Testis (tissue), 3 donors: ENCODE results near the gene IFNAR2. TPM values are rescaled to one million over a fixed set of nuclear protein-coding genes. Genes with fewer than 3 reads are reported as not detected.

Experiments used
- DNase-seq: peaks from one replicate; pipeline ENCODE4 v3.0.0-alpha.2; 2019
- H3K27ac ChIP-seq, 2 donors: fragments of 200-600 bp; sonication (generic); one replicate each; pipeline ENCODE4 v1.5.1; 2019
- H3K27me3 ChIP-seq: fragments of 200-600 bp; sonication (generic); one replicate; pipeline ENCODE4 v1.5.1; 2019
- H3K36me3 ChIP-seq: fragments of 200-600 bp; sonication (generic); one replicate; pipeline ENCODE4 v1.5.1; 2017; ENCODE audit warnings: low read depth; ENCODE audit errors: missing control alignments
- H3K4me1 ChIP-seq: fragments of 200-600 bp; sonication (generic); one replicate; pipeline ENCODE4 v1.5.1; 2019
- H3K4me3 ChIP-seq, 2 donors: fragments of 200-600 bp; sonication (generic); one replicate each; pipeline ENCODE4 v1.5.1; 2017 to 2019
- H3K9me3 ChIP-seq: fragments of 200-600 bp; sonication (generic); one replicate; pipeline ENCODE4 v1.5.1; 2017
- POLR2A ChIP-seq: fragments of 450-650 bp; IDR thresholded peaks from one replicate; pipeline ENCODE4 v1.6.1; 2017; ENCODE audit warnings: antibody characterized with exemption, mild to moderate bottlenecking, moderate library complexity
- WGBS, 2 donors: methylation state at CpG; one replicate each; pipeline ENCODE4 v1.1.5; 2018; 5-methylcytosine and 5-hydroxymethylcytosine counted together
- intact Hi-C: fragments of 100-400 bp; cut with DNase I; formaldehyde crosslinking; loops from one replicate; pipeline ENCODE4 v1.15.1; 2023; ENCODE audit warnings: low total_unique reads
- polyA plus RNA-seq: library from polyadenylated mRNA; stranded (reverse); fragments of 350-450 nt; fragmentation: Illumina TruSeq; extraction: RNeasy Lipid Tissue Mini Kit (QIAGEN cat#74804); gene quantifications from one replicate; pipeline ENCODE4 v1.2.3, GENCODE V29; 2014; ENCODE audit warnings: low read depth, low replicate concordance; ENCODE audit not compliant: insufficient read depth
- total RNA-seq, 2 donors: library from RNA; depleted of rRNA; stranded (reverse); fragments of >200 nt; gene quantifications; one replicate each; pipeline ENCODE4 v1.2.3, GENCODE V29; 2016
- TF ChIP-seq, protein P1 (sequence below), 3 experiments: fragments of 450-650 bp in 2 of 3; fragments of 200-600 bp in 1 of 3; sonication (generic) in 1 of 3; IDR thresholded peaks; one replicate each; pipeline ENCODE4 v1.5.1; 2016 to 2019; ENCODE audit warnings: antibody characterized with exemption in 3 of 3, mild to moderate bottlenecking in 2 of 3, moderate library complexity in 1 of 3

The IFNAR2 gene
- total and polyA plus RNA-seq, 3 donors from 2014 or later = 8.6 to 13.1 (median 10.7) TPM

DNA sequence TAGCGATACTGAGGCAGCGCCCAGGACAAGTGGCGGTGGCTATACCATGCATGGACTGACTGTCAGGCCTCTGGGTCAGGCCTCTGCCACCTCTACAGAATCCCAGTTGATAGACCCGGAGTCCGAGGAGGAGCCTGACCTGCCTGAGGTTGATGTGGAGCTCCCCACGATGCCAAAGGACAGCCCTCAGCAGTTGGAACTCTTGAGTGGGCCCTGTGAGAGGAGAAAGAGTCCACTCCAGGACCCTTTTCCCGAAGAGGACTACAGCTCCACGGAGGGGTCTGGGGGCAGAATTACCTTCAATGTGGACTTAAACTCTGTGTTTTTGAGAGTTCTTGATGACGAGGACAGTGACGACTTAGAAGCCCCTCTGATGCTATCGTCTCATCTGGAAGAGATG is 33.2 kb downstream of the IFNAR2 start:
- Histone ChIP-seq H3K9me3 (no peaks in the 10 kb centered on the region), H3K27ac (no peak overlapping the region), H3K36me3 (no peaks in the 10 kb centered on the region), H3K4me3 (no peak overlapping the region), H3K27me3 (no peaks in the 10 kb centered on the region), H3K4me1 (no peaks in the 10 kb centered on the region)
- no peak for DNase-seq
- 93 to 95% methylated on average over 11 of the region's 11 CpGs for WGBS, 2 donors
- intact Hi-C loops = no loop called here
- no peak for TF ChIP-seq POLR2A
- TF ChIP-seq, protein P1, sequence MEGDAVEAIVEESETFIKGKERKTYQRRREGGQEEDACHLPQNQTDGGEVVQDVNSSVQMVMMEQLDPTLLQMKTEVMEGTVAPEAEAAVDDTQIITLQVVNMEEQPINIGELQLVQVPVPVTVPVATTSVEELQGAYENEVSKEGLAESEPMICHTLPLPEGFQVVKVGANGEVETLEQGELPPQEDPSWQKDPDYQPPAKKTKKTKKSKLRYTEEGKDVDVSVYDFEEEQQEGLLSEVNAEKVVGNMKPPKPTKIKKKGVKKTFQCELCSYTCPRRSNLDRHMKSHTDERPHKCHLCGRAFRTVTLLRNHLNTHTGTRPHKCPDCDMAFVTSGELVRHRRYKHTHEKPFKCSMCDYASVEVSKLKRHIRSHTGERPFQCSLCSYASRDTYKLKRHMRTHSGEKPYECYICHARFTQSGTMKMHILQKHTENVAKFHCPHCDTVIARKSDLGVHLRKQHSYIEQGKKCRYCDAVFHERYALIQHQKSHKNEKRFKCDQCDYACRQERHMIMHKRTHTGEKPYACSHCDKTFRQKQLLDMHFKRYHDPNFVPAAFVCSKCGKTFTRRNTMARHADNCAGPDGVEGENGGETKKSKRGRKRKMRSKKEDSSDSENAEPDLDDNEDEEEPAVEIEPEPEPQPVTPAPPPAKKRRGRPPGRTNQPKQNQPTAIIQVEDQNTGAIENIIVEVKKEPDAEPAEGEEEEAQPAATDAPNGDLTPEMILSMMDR (IDR thresholded peaks at IDR 0.05) = no peak

DNA sequence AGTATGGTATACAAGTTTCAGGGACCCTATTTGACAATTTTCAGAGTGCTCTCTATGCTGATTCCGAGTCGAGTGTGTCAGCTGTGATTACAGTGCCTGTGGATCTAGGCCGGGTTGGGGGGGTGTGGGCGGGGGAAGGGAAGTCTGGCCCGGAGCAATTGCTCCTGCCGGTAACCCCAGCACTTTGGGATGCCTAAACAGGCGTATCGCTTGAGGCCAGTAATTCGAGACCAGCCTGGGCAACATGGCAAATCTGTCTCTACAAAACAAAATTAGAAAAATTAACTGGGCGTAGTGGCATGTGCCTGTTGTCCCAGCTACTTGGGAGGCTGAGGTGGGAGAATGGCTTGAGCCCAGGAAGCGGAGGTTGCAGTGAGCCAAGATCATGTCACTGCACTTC is 34.8 kb downstream of the IFNAR2 start:
- no peak for DNase-seq
- Histone ChIP-seq H3K4me3 (no peak overlapping the region), H3K27ac (no peak overlapping the region), H3K4me1 (no peaks in the 10 kb centered on the region), H3K36me3 (no peaks in the 10 kb centered on the region), H3K9me3 (no peaks in the 10 kb centered on the region), H3K27me3 (no peaks in the 10 kb centered on the region)
- intact Hi-C loops = no loop called here
- TF ChIP-seq, protein P1 (IDR thresholded peaks at IDR 0.05) = no peak
- no peak for TF ChIP-seq POLR2A
- WGBS, 2 donors = 76 to 90% methylated on average over 11 of the region's 11 CpGs

DNA sequence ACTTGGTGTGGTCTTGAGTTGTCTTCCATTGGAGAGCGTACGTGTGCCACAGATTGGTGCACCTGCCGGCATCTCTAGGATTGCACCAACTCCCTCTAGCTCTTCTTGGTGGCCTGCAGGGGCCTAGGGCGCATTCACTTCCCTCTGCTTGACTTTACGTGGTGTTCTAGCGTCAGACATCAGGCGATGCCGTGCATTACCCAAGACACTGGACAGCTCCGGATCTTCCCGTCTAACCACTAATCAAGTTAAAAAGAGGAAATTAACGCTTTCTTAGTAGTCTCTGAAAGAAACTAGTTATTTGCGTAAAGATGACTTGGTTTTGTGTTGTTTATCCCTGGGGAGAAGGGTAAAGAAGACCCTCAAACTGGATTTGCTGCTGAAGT is 35.9 kb downstream of the IFNAR2 start:
- intact Hi-C loops = no loop called here
- no peak for TF ChIP-seq POLR2A
- TF ChIP-seq, protein P1 (IDR thresholded peaks at IDR 0.05) = no peak
- H3K9me3 ChIP-seq = no peaks in the 10 kb centered on the region
- H3K27ac ChIP-seq = peak overlapping the region in 1 of 2 donors; percentile 83
- no peaks in the 10 kb centered on the region for H3K36me3 ChIP-seq
- peak; percentile 59 for DNase-seq
- H3K4me1 ChIP-seq = no peaks in the 10 kb centered on the region
- peak overlapping the region; percentile 85 to 88 for H3K4me3 ChIP-seq
- 19 to 26% methylated on average over 12 of the region's 12 CpGs for WGBS, 2 donors
- no peaks in the 10 kb centered on the region for H3K27me3 ChIP-seq

DNA sequence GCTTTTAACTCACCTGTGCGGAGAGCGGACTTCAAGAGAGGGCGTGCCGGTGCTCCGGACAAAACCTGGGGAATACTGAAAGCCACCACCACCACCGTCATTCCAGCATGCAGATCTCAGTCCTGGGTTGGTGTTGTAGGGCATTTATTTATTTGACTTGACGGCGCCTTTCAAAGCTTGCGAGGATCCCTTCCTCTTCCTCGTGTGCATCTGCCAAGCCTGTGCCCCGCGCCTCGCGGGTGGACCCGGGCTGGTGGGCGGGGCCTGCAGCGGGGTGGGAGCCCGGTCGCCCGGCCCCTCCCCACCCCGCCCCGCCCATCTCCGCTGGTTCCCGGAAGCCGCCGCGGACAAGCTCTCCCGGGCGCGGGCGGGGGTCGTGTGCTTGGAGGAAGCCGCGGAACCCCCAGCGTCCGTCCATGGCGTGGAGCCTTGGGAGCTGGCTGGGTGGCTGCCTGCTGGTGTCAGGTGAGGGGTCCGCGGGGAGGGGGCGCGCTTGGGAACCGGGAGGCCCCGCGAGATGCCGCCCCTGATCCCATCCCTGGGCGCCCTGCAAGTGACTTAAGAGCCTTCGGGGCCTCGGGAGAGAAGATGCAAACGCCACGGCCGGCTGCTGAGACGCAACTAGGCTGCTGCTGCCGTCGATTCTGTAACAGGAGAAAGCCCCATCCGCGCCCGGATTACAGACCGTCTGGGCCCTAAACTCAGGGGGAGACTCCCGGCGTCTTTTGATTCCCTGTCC is 36.5 kb downstream of the IFNAR2 start, which contains the start of gene IL10RB:
IL10RB (plus strand) TSS at position 318 of the 739 bp plus-strand sequence; CDS start at position 417, 99 bp downstream.
- H3K9me3 ChIP-seq = no peaks in the 10 kb centered on the region
- peak; percentile 78 for DNase-seq
- 0 to 2% methylated on average over 6 to 43 of the region's 60 CpGs for WGBS, 2 donors
- no peaks in the 10 kb centered on the region for H3K4me1 ChIP-seq
- no peaks in the 10 kb centered on the region for H3K27me3 ChIP-seq
- peak within 1 kb of the TSS; percentile 85 to 88 for H3K4me3 ChIP-seq
- H3K27ac ChIP-seq = peak within 1 kb of the TSS; percentile 78 to 83
- no peaks in the 10 kb centered on the region for H3K36me3 ChIP-seq
- intact Hi-C loops = no loop called here
- TF ChIP-seq, protein P1 (IDR thresholded peaks at IDR 0.05) = no peak
- no peak for TF ChIP-seq POLR2A

DNA sequence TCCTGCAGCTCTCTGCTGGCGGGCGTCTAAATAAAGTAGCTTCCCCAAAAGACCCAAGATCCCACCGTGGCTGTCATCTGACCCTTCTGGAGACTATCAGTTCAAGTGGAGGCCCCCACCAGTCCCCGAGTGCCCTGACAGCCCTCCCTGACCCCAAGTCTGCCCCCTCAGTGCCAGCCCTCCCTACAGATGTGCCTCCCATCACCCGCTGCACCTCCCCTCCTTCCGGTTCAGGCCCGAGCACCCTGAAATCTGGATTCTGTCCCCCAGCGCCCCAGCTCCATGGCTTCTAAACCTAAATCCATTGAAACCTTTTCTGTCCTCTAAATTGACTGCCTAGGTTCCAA is 37.0 kb downstream of the IFNAR2 start:
- 1 to 4% methylated on average over 8 of the region's 8 CpGs for WGBS, 2 donors
- TF ChIP-seq, protein P1 (IDR thresholded peaks at IDR 0.05) = no peak
- no peak for TF ChIP-seq POLR2A
- H3K36me3 ChIP-seq = no peaks in the 10 kb centered on the region
- H3K4me1 ChIP-seq = no peaks in the 10 kb centered on the region
- intact Hi-C loops = no loop called here
- H3K4me3 ChIP-seq = peak overlapping the region; percentile 85 to 88
- H3K27ac ChIP-seq = peak overlapping the region; percentile 78 to 83
- H3K9me3 ChIP-seq = no peaks in the 10 kb centered on the region
- no peak for DNase-seq
- no peaks in the 10 kb centered on the region for H3K27me3 ChIP-seq
